SU-DHL-6 (cell line): ENCODE measurements around the gene MAP7D2.

Experiments
- CTCF ChIP-seq: fragments of 200-600 bp; sonication (generic); IDR thresholded peaks from one replicate; pipeline ENCODE4 v1.5.1; 2017; ENCODE audit warnings: antibody characterized with exemption, mild to moderate bottlenecking, low read length, moderate library complexity; ENCODE audit not compliant: insufficient read depth, poor library complexity, severe bottlenecking
- EZH2phosphoT487 ChIP-seq: fragments of 200-600 bp; sonication (generic), shearing (Covaris generic); conservative IDR thresholded peaks from 2 replicates; pipeline ENCODE4 v1.6.1; 2018; ENCODE audit warnings: mild to moderate bottlenecking, antibody characterized with exemption, low read length, moderate library complexity, mixed read lengths

- TF ChIP-seq CTCF (no peak), EZH2phosphoT487 (no peak)
These were observed 88.1 kb downstream of the MAP7D2 start for GRCh38 chrX:20028588-20028987.
